H1 (cell line): ENCODE data around the gene PLD3. TPM values are rescaled to one million over a fixed set of nuclear protein-coding genes. Genes with fewer than 3 reads are reported as not detected.

Experiments used
- ASH2L ChIP-seq: fragments of 200-600, 300-600 bp; sonication (generic); IDR thresholded peaks from one replicate; pipeline ENCODE4 v1.7.1; 2017; ENCODE audit warnings: low read length
- ATF2 ChIP-seq: IDR thresholded peaks from 2 replicates; pipeline ENCODE4 v1.6.1; 2012; ENCODE audit warnings: low read length, inconsistent platforms
- ATF3 ChIP-seq: IDR thresholded peaks from 2 replicates; pipeline ENCODE4 v1.6.1; 2011; ENCODE audit warnings: low read depth, mild to moderate bottlenecking, low read length; ENCODE audit not compliant: insufficient read depth
- BACH1 ChIP-seq: IDR thresholded peaks from 2 replicates; pipeline ENCODE4 v1.6.1; 2012; ENCODE audit warnings: low read length, improper control_type of control experiment
- CTBP2 ChIP-seq: IDR thresholded peaks from 2 replicates; pipeline ENCODE4 v1.7.0; 2011; ENCODE audit warnings: borderline replicate concordance, mild to moderate bottlenecking, moderate library complexity, mixed read lengths, low read length; ENCODE audit not compliant: insufficient read depth, insufficient read length
- E2F6 ChIP-seq: IDR thresholded peaks from 2 replicates; pipeline ENCODE4 v1.6.1; 2012; ENCODE audit warnings: inconsistent platforms
- EP300 ChIP-seq, 2 experiments: IDR thresholded peaks; 1 replicate in 1 of 2; 2 replicates in 1 of 2; pipeline ENCODE4 v1.6.1; 2011 to 2012; ENCODE audit warnings: low read depth in 2 of 2, low read length in 2 of 2, mild to moderate bottlenecking in 2 of 2, borderline replicate concordance in 1 of 2, inconsistent platforms in 1 of 2, moderate library complexity in 1 of 2
- EZH2 ChIP-seq: fragments of 200-600 bp; sonication (generic); IDR thresholded peaks from 2 replicates; pipeline ENCODE4 v1.7.1; 2012; ENCODE audit warnings: low read depth, mild to moderate bottlenecking, moderate library complexity, low read length, inconsistent platforms; ENCODE audit not compliant: severe bottlenecking
- FOSL1 ChIP-seq: IDR thresholded peaks from 2 replicates; pipeline ENCODE4 v1.6.1; 2011; ENCODE audit warnings: mild to moderate bottlenecking, low read depth, low read length, moderate library complexity; ENCODE audit not compliant: insufficient read depth
- MAX ChIP-seq: IDR thresholded peaks from 2 replicates; pipeline ENCODE4 v1.6.1; 2012; ENCODE audit warnings: inconsistent platforms
- POU5F1 ChIP-seq: IDR thresholded peaks from 2 replicates; pipeline ENCODE4 v1.6.1; 2011; ENCODE audit warnings: low read depth, mild to moderate bottlenecking, low read length, moderate library complexity
- RAD21 ChIP-seq, 2 experiments: IDR thresholded peaks in 1 of 2; conservative IDR thresholded peaks in 1 of 2; 2 replicates each; pipeline ENCODE4 v1.6.1; 2011; ENCODE audit warnings: low read depth in 2 of 2, low read length in 2 of 2, improper control_type of control experiment in 1 of 2, inconsistent platforms in 1 of 2, mild to moderate bottlenecking in 1 of 2, moderate library complexity in 1 of 2
- RBBP5 ChIP-seq: IDR thresholded peaks from 2 replicates; pipeline ENCODE4 v1.7.1; 2012; ENCODE audit warnings: low read depth, mild to moderate bottlenecking, inconsistent platforms, low read length, moderate library complexity, borderline replicate concordance
- SAP30 ChIP-seq: fragments of 300-600 bp; sonication (generic); IDR thresholded peaks from 2 replicates; pipeline ENCODE4 v1.7.1; 2012; ENCODE audit warnings: low read length, moderate library complexity, mild to moderate bottlenecking, inconsistent platforms; ENCODE audit not compliant: insufficient read depth, insufficient replicate concordance
- SRF ChIP-seq: IDR thresholded peaks from 2 replicates; pipeline ENCODE4 v1.6.1; 2011; ENCODE audit warnings: mild to moderate bottlenecking, low read depth, low read length, moderate library complexity
- SUZ12 ChIP-seq: fragments of 200-600 bp; sonication (generic); IDR thresholded peaks from 2 replicates; pipeline ENCODE4 v1.6.1; 2012; ENCODE audit warnings: mild to moderate bottlenecking, inconsistent platforms, low read length, moderate library complexity, mixed read lengths
- TBP ChIP-seq: IDR thresholded peaks from 2 replicates; pipeline ENCODE4 v1.6.1; 2011; ENCODE audit warnings: low read depth, low read length, improper control_type of control experiment
- TEAD4 ChIP-seq: IDR thresholded peaks from 2 replicates; pipeline ENCODE4 v1.6.1; 2012; ENCODE audit warnings: low read depth, low read length, inconsistent platforms, mixed read lengths
- ZNF274 ChIP-seq: IDR thresholded peaks from 2 replicates; pipeline ENCODE4 v1.7.0; 2012; ENCODE audit warnings: low read length, borderline replicate concordance; ENCODE audit errors: extremely low read depth
- polyA plus RNA-seq, 7 experiments: library from polyadenylated mRNA; depleted of rRNA in 3 of 7; stranded (reverse) in 5 of 7; unstranded in 2 of 7; fragments of >200 nt in 5 of 7; fragments of 200-250 nt in 2 of 7; gene quantifications; 1 replicate in 5 of 7; 2 replicates in 1 of 7; 4 replicates in 1 of 7; pipeline versions ENCODE4 v1.2.1 to v1.2.3, GENCODE V29; 2011 to 2013; ENCODE audit warnings: missing spikeins in 2 of 7, mixed read lengths in 2 of 7
- total RNA-seq: library from RNA; stranded (reverse); fragmentation: NEBNext Ultra II Directional; extraction: Animal tissue kit (Norgen Biotek cat#: 25700); gene quantifications from 2 replicates; pipeline ENCODE4 v1.2.1, GENCODE V29; 2021

PLD3 gene
- total and polyA plus RNA-seq, 2 of the 8 experiments (the other 6 are each of a cell fraction or from before 2014, with no cell fraction given), result 180 to 543 TPM

GRCh38 chr19:40425450-40426287 is 77.2 kb downstream of the PLD3 start, which contains the start of gene SERTAD1 (continued):
- TF ChIP-seq SAP30 (peak; percentile 39), RBBP5 (no peak), TEAD4 (no peak), SUZ12 (no peak), POU5F1 (no peak), MAX (peak; percentile 41), TBP (peak; percentile 96), ZNF274 (no peak), BACH1 (0 out of 2 replicates have a peak, but pooled peaks have one; percentile 0), ASH2L (no peak), FOSL1 (no peak), SRF (no peak), EZH2 (no peak), RAD21 (IDR thresholded peaks at IDR 0.05 in 1 of 2, conservative IDR thresholded peaks at IDR 0.05 in 1 of 2; ENCODE audit: low read depth in 2 of 2, low read length in 2 of 2) (no peak), CTBP2 (no peak), EP300 (IDR thresholded peaks at IDR 0.05; ENCODE audit: borderline replicate concordance in 1 of 2, low read depth in 2 of 2, low read length in 2 of 2) (no peak), ATF2 (no peak; the same call in 1 of the 2 replicates), ATF3 (no peak), E2F6 (no peak)
